ENCODE data around the gene FBLN7.

- TF ChIP-seq EZH2 (IDR thresholded peaks at IDR 0.05; ENCODE audit: borderline replicate concordance) (no peak), CTCF (IDR thresholded peaks at IDR 0.05; ENCODE audit: poor library complexity) (no peak)
These were observed 45.7 kb upstream of the FBLN7 start for GRCh38 chr2:112092286-112093041.

Data from hepatocyte (in vitro differentiated cells).